ENCODE results near the gene EIF3J. TPM values are rescaled to one million over a fixed set of nuclear protein-coding genes. Genes with fewer than 3 reads are reported as not detected.
A peak's percentile ranks its signal among the peaks of the same experiment; 100 is the strongest.

Gene EIF3J
- total RNA-seq, 1 donor from 2014 or later: 83.1 TPM

DNA sequence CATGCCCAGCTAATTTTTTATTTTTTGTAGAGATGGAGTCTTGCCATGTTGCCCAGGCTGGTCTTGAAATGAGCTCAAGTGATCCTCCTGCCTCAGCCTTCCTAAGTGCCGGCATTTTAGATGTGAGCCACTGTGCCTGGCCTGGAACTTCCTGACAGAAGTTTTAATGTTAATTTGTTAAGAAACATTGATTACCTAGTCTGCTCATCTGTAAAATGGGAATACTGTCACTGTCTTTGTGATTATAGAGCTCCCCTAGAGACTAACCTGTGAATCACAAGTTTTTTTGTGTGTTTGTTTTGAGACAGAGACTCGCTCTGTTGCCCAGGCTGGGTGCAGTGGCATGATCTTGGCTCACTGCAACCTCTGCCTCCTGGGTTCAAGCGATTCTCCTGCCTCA lies 4.3 kb upstream of the EIF3J start:
- Mint-ChIP-seq H3K9me3 (ENCODE audit: unreplicated experiment) (no peaks in the 10 kb centered on the region), H3K4me1 (ENCODE audit: unreplicated experiment) (peaks cover 4% of the 10 kb centered on the region), H3K36me3 (ENCODE audit: low read depth, unreplicated experiment) (peaks cover 3% of the 10 kb centered on the region), H3K4me3 (ENCODE audit: unreplicated experiment) (no peak overlapping the region), H3K27me3 (ENCODE audit: unreplicated experiment) (peaks cover 4% of the 10 kb centered on the region), H3K27ac (ENCODE audit: unreplicated experiment) (no peak overlapping the region)
- TF ChIP-seq, protein P1, sequence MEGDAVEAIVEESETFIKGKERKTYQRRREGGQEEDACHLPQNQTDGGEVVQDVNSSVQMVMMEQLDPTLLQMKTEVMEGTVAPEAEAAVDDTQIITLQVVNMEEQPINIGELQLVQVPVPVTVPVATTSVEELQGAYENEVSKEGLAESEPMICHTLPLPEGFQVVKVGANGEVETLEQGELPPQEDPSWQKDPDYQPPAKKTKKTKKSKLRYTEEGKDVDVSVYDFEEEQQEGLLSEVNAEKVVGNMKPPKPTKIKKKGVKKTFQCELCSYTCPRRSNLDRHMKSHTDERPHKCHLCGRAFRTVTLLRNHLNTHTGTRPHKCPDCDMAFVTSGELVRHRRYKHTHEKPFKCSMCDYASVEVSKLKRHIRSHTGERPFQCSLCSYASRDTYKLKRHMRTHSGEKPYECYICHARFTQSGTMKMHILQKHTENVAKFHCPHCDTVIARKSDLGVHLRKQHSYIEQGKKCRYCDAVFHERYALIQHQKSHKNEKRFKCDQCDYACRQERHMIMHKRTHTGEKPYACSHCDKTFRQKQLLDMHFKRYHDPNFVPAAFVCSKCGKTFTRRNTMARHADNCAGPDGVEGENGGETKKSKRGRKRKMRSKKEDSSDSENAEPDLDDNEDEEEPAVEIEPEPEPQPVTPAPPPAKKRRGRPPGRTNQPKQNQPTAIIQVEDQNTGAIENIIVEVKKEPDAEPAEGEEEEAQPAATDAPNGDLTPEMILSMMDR (IDR thresholded peaks at IDR 0.05; ENCODE audit: unreplicated experiment): no peak
- DNase-seq (ENCODE audit: low spot score): no peak

DNA sequence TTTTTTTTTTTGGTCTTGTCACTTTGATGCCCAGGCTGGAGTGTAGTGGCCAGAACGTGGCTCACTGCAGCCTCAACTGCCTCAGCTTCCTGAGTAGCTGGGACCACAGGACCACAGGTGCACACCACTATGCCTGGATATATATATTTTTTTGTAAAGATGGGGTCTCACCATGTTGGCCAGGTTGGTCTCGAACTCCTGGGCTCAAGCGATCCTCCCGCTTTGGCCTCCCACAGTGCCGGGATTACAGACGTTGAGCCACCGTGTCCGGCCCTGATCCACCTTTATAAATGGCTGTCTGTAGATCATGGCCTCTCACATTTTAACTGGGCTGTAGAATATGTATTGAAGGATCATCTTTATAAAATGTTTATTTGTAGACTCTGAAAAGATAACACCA lies 1.9 kb upstream of the EIF3J start:
- Mint-ChIP-seq H3K9me3 (ENCODE audit: unreplicated experiment) (no peaks in the 10 kb centered on the region), H3K27ac (ENCODE audit: unreplicated experiment) (peak overlapping the region; percentile 32), H3K27me3 (ENCODE audit: unreplicated experiment) (peaks cover 3% of the 10 kb centered on the region), H3K36me3 (ENCODE audit: low read depth, unreplicated experiment) (peaks cover 8% of the 10 kb centered on the region), H3K4me3 (ENCODE audit: unreplicated experiment) (peak overlapping the region; percentile 82), H3K4me1 (ENCODE audit: unreplicated experiment) (peaks cover 12% of the 10 kb centered on the region)
- DNase-seq (ENCODE audit: low spot score): no peak
- TF ChIP-seq, protein P1 (IDR thresholded peaks at IDR 0.05; ENCODE audit: unreplicated experiment): no peak

DNA sequence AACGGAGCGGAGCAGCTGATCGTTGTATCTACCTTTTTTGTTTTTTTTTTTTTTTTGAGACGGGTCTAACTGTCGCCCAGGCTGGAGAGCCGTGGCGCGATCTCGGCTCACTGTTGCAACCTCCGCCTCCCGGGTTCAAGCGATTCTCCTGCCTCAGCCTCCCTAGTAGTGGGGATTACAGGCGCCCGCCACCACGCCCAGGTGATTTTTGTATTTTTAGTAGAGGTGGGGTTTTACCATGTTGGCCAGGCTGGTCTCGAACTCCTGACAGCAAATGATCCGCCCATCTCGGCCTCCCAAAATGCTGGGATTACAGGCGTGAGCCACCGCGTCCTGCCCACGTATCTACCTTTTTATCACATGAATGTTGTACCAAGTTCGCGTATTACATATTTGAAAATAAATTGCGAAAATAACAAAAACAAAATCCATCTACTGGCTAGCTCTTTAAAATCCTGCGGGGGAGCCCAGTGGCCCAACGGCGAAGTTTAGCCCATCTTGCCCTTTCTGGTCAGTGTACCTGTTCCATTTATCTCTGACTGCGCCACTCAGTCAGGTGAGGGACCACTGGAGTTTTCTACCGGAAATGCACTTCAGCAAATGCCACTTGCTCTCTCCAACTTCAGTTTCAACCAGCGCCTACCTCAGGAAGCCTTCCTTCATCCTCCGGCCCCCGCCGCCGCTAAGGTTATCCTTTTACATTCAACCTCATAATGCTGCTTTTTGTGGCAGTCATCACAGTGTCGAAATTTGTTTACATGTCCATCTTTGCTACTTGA lies 1.2 kb upstream of the EIF3J start:
- Mint-ChIP-seq H3K36me3 (ENCODE audit: low read depth, unreplicated experiment) (peaks cover 8% of the 10 kb centered on the region), H3K4me1 (ENCODE audit: unreplicated experiment) (peaks cover 12% of the 10 kb centered on the region), H3K27ac (ENCODE audit: unreplicated experiment) (peak overlapping the region; percentile 86), H3K27me3 (ENCODE audit: unreplicated experiment) (peaks cover 3% of the 10 kb centered on the region), H3K9me3 (ENCODE audit: unreplicated experiment) (no peaks in the 10 kb centered on the region), H3K4me3 (ENCODE audit: unreplicated experiment) (peak overlapping the region; percentile 93)
- DNase-seq (ENCODE audit: low spot score): peak; percentile 22
- TF ChIP-seq, protein P1 (IDR thresholded peaks at IDR 0.05; ENCODE audit: unreplicated experiment): no peak

DNA sequence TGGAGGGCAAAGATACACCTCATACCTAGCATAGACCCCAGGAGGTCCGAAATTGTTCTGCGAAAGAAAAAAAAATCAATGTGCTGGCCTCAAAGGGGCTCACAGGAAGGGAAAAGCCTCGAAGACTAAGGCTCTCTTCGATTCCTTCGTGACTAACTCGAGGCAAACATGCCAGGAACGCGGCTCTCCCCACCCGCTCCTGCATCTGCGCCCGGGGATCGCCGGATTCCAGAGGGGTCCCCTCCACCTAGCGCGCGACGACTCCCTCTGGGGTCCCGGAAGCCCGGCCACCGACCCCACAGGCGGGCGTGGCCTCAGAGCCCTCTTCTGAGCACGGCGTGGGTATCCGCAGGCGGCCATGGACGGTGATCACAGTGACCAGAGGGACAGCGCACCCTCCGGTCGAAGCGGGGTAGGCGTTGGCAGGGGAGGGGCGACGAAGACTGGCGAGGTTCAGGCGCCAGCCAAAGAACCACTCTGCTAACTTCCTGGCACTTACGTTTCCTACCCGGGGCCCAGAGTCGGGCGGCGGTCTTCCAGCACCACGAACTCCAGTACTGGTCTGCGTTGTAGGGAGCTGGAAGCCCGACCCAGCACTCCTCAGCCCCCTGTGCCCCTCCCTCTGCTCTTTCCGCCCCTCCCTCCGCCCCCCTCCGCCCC lies 515 bp upstream of the EIF3J start:
- peaks cover 8% of the 10 kb centered on the region for H3K36me3 Mint-ChIP-seq (ENCODE audit: low read depth, unreplicated experiment)
- H3K4me3 Mint-ChIP-seq (ENCODE audit: unreplicated experiment): peak overlapping the region; percentile 93
- DNase-seq (ENCODE audit: low spot score): peak; percentile 79
- H3K9me3 Mint-ChIP-seq (ENCODE audit: unreplicated experiment): no peaks in the 10 kb centered on the region
- TF ChIP-seq, protein P1 (IDR thresholded peaks at IDR 0.05; ENCODE audit: unreplicated experiment): no peak
- H3K27me3 Mint-ChIP-seq (ENCODE audit: unreplicated experiment): peaks cover 3% of the 10 kb centered on the region
- peak overlapping the region; percentile 86 for H3K27ac Mint-ChIP-seq (ENCODE audit: unreplicated experiment)
- H3K4me1 Mint-ChIP-seq (ENCODE audit: unreplicated experiment): peaks cover 12% of the 10 kb centered on the region

DNA sequence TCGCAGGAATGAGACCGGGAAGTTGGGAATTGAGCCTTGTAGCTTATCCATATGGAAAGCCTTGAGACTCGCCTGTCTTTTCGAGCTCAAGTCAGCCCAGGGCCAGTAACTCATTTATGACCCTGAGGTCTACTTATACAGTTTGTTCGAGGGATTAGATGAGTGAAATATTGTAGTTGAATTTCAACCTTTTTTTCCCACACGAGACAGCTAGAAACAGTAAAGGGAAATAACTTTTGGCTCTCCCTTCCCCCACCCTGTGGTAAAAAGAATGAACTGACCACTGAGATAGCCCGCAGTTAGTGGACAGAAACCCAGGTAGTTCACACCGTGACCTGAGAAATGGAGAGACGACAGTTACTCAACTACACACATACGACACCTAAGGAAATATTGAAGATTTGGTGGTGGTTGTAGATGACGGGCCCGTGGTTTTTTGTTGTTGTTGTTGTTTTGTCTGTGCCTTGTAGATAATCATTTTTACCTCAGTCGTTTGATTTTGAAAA lies 841 bp downstream of the EIF3J start:
- Mint-ChIP-seq H3K9me3 (ENCODE audit: unreplicated experiment) (no peaks in the 10 kb centered on the region), H3K4me1 (ENCODE audit: unreplicated experiment) (peaks cover 12% of the 10 kb centered on the region), H3K27me3 (ENCODE audit: unreplicated experiment) (peaks cover under 1% of the 10 kb centered on the region), H3K36me3 (ENCODE audit: low read depth, unreplicated experiment) (peaks cover 8% of the 10 kb centered on the region), H3K27ac (ENCODE audit: unreplicated experiment) (peak overlapping the region; percentile 58), H3K4me3 (ENCODE audit: unreplicated experiment) (peak overlapping the region; percentile 92)
- TF ChIP-seq, protein P1 (IDR thresholded peaks at IDR 0.05; ENCODE audit: unreplicated experiment): no peak
- DNase-seq (ENCODE audit: low spot score): no peak

Measured in endothelial cell (in vitro differentiated cells).